Stimulated activated naive CD4-positive, alpha-beta T cell (primary cell): ENCODE data around the gene RPS21.
"Not testable (repeated sequence)": the region's sequence is repeated elsewhere in the genome, so short reads cannot be mapped to it uniquely, and the experiment has no call there.

Source experiments
- DNase-seq, 6 experiments: peaks; one replicate each; lab custom pipeline; 2025; lab: John Stamatoyannopoulos, UW

RPS21 gene

DNA sequence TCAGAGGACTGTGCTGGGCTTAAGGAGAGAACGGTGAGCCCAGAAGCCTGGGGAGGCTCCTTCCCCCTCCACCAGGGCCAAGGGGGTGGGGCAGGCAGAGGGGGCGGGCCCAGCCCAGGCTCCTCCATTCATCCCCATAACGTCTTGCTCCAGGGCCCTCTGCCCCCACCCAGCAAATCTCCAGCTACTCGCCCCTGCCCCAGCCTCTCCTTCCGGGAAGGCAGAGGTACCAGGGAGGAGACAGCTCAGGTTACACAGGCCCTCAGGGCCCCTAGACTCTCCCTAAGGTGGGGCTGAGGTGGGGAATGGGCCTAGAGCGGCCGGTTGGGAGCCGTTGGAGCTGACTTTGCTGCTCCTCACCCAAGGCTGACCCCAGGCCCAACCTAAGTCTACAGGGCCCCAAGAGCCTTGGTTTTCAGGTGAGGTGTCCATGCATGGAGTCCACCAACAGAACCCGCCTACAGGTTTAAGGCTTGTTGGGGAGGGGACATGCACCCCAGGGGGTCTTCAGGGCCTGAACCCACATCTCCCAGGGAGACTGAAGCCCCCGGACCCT, 21.0 kb upstream of the RPS21 start:
- DNase-seq, result no peak

DNA sequence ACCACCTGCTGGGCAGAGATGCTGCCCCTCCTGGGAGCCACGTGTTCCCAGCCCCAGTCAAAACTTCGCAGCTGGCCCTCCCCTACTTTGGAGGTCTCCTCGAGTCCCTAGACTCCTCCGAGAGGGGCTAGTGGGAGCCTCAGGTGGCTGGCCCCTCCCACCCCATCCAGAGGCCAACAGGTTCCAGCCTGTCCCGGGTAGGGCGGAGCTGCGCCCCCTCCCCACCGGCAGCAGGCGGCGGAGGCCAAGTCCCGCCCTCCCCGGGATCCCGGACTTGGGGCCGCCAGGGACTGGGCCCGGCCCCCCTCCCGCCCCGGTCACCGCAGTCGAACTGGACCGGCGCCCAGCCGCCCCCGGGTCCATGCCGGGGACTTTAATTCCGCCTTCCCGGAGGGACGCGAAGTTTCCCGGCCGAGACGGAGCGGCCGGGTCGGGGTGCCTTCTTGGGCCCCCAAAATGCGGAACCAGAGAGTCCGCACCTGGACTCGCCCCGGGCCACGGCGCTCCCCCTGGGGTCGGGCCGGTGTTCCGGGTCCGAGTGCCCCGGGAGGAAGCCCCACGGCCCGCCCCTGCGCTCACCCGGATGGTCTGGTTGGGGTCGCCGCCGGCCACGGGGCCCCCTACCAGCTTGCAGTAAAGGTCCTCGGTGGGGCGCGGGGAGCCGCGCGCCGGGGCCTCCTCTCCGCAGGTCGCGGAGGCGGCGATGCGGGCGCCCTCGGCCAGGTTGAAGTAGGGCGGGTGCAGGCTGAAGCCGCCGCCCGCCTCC, 20.4 kb upstream of the RPS21 start:
- DNase-seq, result no peak

DNA sequence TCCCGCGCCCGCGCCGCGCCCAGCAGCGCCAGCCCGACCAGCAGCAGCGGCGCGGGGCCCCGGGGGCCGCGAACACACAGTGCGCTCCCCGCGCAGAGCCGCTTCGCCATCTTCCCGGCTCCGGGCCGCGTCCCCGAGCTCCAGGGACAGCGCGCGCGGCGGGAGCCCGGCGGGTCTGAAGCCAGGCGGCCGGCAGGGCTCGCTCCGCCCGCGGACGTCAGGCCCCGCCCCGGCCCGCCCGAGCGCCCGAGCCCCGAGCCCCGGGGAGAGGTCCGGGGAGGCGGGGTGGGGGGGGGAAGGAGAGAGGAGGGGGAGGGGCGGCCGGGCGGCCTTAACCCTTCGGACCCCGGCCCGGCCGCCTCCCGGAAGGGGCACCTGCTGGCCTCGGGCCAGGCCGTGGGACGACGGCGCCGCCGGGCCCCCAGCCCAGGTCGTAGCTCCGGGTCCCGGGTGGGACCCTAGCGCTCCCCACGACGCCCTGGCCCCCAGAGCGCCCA, 19.7 kb upstream of the RPS21 start, which contains the start of gene LAMA5:
Gene LAMA5, minus strand, starts transcription at position 177 of the 497 bp plus-strand sequence. Its CDS starts 67 bp downstream, at position 110.
- DNase-seq, result no peak

DNA sequence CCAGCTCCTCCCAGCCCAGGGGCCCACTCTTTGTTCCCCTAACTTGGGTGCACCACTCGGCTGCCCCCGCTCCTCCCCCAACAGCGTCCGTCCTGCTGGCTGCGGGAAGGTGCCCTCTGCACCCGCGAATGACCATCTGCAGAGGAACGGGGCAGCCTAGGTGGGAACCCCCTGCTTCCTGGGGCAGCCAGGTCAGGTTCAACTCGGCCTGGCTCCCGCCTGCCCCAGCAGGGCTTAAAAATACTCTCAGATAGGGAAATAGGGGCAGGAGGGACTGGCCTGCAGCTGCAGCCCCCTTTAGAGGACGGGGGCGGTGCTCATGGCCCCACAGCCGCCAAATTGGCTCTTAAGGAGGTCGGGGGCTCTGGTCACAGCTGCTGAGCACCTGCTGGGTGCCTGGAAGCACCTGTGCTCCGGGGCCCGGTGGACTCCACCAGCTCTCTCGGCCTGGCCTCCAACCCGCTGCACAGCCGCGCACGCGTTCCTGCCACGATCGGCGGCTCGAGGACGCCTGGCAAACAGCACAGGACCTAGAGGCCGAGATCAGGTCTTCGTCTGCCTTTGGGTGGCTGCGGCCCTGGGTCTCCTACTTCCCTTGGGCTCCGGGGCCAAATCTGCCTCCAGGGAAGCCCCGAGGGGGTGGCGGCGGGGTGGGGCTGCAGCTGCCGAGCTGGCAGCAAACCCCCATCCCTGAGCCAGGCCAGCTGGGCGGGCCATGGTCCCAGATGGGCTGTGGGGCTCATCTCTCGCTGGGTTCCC, 19.1 kb upstream of the RPS21 start:
- DNase-seq, result peak in 2 of 6 experiments; percentile 20 to 35

DNA sequence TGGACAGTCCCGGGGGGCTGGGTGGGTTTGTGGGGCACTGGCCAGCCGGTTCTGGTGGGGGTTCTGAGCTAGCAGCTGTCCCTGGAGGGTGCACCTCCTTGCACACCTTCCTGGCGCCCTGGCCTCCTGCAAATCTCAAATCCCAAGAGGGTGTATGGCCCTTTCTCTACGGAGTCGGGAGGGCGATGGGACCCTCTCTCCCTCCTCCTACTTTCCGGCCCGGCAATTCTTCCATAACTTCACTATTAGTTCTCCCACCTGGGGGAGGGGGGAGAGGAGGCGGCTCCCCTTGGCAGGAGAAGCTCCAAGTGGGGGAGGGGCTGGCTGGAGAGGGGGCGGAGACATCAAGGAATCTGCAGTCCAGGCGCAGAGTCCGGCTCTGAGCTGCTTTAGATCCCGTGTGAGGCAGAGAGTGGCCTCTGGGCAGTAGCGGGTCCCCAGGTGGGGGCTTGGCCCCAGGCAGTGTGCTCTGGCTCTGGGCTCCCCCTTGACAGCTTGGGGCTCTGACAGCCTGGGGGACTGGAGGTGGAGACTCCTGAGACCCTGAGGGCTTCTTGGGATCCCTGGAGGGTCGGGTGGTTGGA, 18.4 kb upstream of the RPS21 start:
- no peak for DNase-seq

GRCh38 chr20:62368976-62369814, 17.7 kb upstream of the RPS21 start:
- DNase-seq, result no peak

- DNase-seq, result no peak
These were observed 17.1 kb upstream of the RPS21 start for GRCh38 chr20:62369815-62370114.

- DNase-seq, result no peak
These were observed 16.6 kb upstream of the RPS21 start for GRCh38 chr20:62370115-62370806.

- DNase-seq, result no peak
These were observed 15.9 kb upstream of the RPS21 start for GRCh38 chr20:62370807-62371587.

DNA sequence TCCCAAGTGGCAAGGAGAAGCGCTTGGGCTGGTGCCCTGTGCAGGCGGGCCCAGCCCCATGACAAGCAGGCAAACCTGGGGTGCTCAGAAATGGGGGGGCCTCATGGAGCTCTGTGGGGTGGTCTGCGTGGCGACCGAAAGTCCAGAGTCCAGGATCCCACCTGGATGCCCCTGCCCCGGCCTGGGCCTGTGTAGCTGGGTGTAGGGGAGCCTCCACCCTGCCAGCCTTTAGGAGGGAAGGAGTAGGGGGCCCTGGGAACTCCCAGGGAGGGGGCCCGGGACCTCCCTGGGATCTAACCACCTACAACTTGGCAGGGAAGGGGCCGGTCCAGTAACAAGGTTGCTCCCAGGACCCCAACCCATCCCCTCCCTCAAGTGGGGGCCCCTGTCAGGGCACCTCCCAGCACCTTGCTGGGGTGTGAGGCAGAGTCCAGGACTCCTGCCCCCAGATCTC, 15.3 kb upstream of the RPS21 start:
- DNase-seq, result no peak

DNA sequence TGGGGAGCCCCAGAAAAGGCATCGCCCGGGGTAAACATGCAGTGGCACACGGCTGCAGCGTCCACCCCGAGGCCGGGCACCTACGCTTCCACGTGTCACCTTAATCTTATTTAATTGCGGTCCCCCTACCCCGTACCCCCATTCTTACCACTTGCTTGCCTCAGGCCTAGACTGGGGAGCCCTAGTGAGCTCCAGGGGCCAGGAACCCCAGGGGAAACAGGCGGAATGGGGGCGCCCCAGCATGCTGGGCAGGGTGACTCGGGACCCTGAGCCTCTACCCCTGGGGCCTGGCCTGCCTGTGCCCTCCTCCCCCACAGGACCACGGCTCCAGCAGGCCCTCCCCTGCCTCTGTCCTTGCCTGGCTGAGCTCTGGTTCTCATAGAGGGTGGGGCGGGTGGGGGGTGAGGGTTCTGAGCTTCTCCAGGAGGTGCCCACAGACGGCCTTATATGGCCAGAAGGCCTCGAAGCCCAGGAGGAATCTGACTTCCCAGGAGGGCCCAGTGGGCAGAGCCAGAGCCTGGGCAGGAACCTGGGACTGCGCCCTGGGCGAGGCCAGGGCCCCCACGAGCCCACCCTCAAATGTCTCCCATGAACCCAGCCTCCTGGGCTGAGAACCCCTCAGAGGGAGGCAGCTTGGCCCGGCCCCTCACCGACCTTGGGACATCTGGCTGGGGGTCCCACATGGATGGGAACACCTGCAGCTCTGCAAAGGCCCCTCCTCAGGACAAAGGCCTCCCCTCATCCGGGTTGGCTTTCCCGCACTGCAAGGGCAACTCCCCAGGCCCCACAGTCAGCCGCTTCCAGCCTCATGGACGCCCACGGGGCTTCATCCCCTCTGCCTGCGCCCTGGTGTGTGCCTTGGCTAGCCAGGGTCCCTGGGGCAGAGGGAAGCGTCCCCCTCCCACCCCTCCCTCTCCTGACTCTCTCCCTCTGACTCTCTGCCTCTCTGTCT, 14.6 kb upstream of the RPS21 start:
- DNase-seq, result no peak

DNA sequence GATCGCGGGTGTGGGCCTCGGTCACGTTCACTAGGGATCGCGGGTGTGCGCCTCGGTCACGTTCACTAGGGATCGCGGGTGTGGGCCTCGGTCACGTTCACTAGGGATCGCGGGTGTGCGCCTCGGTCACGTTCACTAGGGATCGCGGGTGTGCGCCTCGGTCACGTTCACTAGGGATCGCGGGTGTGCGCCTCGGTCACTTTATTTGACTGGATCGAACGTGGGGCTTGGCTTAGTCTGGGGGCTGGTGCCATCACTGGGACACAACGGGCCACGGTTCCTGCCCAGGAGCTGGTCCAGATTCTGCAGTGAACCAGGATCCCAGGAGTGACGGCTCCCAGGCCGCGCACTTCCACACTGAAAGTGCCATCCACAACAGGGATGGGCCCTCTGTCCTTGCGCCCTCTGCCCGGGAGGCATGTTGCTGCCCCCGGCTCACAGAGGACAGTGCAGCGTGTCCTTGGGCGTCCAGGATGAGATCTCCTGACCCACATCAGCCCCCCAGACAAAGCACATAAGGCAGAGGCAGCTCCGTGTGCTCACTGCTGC, 13.2 kb upstream of the RPS21 start:
- DNase-seq, result not testable (repeated sequence)

DNA sequence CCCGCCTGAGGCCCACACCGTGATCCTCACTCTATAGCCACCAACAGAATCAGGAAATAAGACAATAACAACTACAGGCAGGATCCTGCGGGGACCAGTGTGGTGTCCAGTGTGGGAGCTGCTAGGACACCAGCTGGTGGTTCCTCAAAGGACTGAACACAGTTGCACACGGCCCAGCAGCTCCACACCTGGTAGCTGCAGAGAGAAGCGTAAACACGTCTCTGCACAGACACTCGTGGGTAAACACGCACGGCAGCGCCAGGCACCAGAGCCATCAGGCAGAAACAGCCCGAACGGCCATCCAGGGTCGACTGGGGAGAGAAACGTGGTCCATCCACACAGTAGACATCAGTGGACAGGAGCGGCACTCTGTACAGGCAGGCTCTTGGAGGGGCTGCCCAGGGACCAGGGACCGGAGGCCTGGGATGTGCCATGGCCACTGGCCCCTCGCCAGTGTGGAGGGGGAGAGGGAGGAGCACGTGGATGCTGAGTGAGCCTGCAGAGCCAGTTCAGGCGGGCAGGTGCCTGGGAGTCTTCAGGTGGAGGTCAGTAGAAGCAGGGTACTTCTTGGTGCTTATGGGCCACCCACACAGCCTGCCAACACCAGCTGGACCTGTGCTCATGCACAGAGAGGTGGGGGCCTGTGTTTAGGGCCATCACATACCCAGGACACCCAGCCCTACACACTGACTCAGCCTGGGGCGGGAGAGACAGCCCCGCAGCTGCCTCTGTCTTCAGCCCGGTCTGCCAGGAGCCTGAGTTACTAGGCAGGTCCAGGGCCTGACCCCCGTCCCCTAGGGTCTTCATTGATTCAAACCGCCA, 12.4 kb upstream of the RPS21 start:
- DNase-seq, result no peak

DNA sequence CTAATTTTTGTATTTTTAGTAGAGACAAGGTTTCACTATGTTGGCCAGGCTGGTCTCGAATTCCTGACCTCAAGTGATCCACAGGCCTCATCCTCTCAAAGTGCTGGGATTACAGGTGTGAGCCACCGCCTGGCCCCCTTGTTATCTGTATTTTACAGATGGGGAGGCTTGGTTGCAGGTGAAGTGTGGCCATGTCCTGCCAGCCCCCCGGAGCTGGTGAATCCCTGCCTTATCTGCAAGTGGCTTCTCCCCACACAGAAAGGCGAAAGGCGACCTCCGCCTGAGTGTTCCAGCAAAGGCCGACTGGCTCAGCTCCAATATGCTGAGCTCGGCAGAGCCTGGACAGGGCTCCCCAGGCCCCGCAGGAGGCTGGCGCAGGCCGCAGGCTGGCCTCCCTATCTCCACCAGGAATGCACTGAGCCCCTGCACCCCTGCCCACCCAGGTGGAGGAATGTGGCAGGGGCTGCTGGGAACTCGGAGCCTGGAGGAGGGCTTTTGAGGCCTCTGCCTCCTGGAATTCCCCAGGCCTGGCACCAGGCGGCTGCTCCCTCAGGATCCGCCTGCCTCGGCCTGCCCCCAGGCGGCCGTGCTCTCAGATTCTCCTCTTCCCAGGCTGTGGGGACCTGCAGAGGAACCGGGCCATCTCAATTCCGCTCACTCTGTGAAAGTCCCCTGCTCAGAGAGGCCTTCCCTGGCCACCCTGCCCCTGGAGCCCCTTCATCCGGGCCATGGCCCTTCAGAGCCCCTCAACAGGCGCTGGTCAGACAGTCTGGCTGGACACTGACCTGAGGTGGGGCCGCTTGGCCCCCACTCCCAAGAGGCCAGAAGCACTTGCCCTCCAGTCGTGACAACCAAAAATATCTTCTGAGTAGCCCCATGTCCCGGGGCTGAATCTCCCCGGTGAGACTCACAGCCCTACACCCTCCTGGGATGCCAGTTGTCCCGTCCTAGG, 10.5 kb upstream of the RPS21 start:
- no peak for DNase-seq

DNA sequence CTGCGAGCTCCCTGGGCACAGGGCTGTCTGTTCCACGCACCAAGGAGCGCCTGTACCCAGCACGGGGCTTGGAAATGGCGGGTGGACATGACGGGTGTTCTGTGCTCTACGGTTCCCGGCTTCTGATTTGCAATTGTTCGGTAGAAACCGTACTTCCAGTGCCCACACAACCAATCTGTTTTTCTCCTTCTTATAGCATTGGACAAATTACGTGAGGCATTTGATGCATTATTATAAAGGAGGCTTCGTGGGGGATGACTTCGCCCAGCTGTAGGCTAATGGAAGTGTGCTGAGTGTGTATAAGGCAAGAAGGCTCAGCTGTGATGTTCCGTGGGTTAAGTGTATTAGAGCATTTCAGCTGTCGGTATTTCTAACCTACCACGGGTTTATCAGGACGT, 9.8 kb upstream of the RPS21 start:
- no peak for DNase-seq

DNA sequence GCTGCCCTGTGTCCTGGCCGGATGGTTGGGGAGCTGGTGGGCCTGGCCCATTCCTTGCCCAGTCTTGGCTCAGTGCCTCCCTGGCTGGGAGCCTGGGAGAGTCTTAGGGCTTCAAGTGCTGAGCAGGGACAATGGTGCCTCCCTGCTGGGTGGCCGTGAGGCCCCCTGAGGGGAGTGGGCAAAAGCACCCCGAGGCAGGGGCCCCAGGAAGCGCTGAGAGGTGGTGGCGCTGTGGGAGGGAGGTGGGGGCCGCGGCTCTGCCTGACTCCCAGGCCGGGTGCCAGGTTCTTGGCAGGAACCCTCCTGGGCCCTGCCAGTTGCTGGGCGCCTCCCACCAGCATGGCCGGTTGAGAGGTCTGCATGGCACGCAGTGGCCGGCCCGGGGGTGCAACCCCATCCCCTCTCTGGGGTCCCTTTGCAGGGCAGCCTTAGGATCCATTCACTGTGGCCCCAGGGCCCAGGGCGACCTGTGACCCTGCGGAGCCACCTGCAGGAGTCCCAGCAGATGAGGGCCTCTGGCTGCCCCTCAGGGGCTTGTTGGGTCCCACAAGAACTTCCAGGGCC, 9.2 kb upstream of the RPS21 start:
- no peak for DNase-seq
